DMS53 (cell line): ENCODE results near the gene LRRC8C.

ENCODE experiments used
- DNase-seq: peaks from one replicate; lab custom pipeline; 2025; lab: John Stamatoyannopoulos, UW

The LRRC8C gene

GRCh38 chr1:89671775-89672488 lies 39.0 kb downstream of the LRRC8C start:
- DNase-seq, result peak; percentile 55

DNA sequence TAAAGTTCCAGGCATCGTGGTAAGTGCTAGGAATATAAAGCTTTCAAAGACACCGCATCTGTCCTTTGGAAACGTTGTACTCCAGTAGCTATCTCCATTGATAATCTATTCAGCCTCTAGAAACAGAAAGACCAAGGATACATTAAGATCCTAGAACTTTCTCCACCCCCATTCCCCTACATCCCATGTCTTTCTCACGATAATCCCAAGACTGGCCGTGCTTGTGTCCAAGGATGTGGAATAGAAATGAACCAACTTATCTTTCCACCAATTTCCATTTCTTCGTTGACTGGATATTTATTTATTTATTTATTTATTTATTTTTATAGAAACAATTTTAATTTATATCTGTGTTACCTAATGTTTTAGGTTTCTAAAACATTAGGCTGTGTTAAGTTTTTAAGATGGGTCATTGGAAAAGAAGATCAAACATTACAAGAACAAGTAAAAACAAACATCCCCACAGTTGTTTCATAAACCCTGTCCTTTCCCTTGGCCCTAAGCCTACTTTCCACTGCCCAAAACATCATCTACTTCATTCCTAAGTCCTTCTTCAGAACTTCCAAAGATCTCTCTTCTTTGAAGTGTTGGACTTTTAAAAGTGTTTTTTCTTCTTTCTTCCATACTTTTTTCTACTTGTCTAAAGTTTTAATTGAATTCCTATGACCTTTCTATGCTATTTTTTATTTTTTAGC lies 39.7 kb downstream of the LRRC8C start:
- DNase-seq, result no peak

DNA sequence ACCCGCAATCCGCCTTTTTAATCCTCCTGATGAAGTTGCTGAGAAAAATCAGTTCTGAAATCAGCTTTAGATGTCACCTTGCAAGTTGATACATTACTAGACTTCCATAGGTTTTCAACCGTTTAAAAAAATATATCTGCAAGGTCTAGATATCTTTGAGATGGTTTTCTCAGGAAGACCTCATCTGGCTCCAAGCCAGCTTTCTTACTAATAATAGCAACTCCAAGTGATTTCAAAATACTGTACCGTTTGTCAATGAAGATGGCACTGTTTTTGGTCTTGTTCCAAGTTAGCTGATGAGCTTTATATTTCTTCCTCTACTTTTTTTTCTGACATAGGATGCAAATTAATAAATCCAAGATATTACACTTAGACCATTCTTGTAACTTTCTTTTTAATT lies 40.3 kb downstream of the LRRC8C start:
- DNase-seq, result no peak

GRCh38 chr1:89675677-89676076 lies 42.8 kb downstream of the LRRC8C start:
- DNase-seq, result no peak

DNA sequence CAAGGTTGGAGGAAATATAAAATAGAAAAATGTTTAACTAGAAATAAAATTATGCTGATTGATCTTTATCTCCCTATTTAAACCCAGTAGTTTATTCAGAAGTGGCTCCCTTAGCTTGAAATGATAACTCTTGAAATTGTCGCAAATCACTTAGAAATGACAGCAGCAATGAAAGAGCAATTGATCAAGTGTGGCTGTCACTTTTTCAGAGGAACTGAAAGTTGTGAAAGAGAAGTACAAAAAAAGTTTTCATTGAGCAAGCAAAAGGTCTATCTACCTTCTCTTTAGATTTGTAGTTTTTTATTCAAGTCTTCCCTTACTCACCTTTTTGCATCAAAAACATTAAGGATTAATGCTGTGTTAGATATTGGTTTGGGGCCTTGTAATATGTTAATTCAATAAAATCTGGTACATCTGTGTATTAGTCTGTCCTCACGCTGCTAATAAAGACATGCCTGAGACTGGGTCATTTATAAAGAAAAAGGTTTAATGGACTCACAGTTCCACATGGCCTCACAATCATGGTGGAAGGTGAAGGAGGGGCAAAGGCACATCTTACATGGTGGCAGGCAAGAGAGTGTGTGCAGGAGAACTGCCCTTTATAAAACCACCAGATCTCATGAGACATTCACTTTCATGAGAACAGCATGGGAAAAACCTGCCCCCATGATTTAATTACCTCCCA lies 48.3 kb downstream of the LRRC8C start:
- DNase-seq, result no peak

- no peak for DNase-seq
These were observed 49.7 kb downstream of the LRRC8C start for GRCh38 chr1:89682611-89683010.

GRCh38 chr1:89685461-89685860 lies 52.5 kb downstream of the LRRC8C start:
- DNase-seq, result no peak

DNA sequence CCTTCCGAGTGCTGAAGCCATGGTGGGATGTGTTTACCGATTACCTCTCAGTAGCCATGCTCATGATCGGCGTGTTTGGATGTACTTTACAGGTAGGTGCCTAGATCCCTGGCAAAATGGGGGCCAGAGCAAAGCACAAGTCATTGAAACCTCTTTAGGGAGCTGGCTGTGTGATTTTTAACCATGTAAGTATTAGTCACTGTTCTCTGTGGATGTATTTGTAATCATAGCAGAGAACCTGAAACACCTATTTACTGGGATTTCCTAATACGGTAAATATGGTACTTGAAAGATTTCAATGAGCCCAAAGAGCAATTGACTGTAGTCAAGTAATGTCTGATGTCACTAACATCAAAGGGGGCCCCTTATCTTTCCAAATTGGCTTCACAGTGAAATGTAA lies 53.6 kb downstream of the LRRC8C start:
- DNase-seq, result peak; percentile 71

- DNase-seq, result no peak
These were observed 54.3 kb downstream of the LRRC8C start for GRCh38 chr1:89687254-89687653.

GRCh38 chr1:89688607-89689006 lies 55.7 kb downstream of the LRRC8C start:
- peak; percentile 12 for DNase-seq

- no peak for DNase-seq
These were observed 56.3 kb downstream of the LRRC8C start for GRCh38 chr1:89689234-89689633.

- DNase-seq, result no peak
These were observed 57.7 kb downstream of the LRRC8C start for GRCh38 chr1:89690595-89690994.

DNA sequence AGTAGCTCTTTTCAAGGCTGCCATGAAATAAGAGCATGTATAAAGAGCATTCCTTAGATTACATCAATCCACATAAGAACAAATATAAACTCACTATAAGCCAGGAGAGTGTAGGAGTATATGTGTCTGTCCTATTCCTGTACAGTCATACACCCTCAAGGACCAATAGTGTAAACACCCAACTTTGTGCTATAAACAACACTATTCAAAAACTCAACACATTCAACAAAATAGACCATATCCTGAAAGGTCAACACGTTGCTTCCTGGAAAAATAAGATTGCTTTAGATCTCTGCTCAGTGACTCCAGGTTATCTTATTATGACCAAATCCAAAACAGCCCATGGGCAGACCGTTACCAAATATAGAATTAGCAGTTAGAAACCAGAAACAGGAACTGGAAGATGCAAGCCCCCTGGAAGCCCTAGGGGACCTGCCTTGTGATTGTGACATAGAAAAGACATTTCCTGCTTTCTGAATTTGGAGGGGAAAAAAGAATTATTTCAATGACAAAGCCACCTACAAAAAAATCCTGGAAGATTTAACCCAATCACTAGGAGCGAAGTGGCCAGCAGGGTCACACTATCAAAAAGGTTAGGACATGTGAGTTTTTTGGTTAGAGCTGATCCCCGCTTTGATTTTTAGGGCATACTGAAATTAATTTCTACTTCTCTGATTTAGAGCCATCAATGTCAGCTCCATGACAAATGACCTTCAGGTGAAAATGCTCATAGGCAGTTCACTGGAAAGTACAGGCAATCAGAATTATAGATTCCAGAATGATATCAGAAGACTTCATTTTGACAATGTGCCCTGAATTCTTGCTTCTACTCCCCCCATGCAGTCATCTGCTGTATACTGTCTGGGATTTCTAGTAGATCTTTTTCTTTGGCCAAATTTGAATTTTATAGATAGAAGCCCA lies 59.9 kb downstream of the LRRC8C start:
- DNase-seq, result peak; percentile 59

- no peak for DNase-seq
These were observed 62.9 kb downstream of the LRRC8C start for GRCh38 chr1:89695847-89696246.

DNA sequence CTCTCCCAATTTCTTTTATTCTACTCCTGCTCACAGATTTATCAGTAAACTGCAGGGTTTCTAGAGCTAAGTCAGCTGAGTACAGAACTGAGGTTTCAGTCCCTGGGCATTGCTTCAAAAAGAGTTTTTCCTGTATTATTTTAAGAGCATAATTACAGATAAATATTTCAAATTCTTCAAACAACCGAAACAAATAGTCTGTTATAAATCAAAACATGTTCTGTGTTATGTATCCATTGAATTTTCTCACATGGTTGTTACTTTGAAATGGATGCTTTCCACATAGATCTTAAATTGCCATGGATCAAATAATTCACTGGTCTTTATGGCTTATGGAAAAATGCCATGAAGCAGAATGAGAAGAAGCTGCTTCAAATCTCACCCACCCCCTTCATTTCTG lies 64.5 kb downstream of the LRRC8C start:
- DNase-seq, result no peak

DNA sequence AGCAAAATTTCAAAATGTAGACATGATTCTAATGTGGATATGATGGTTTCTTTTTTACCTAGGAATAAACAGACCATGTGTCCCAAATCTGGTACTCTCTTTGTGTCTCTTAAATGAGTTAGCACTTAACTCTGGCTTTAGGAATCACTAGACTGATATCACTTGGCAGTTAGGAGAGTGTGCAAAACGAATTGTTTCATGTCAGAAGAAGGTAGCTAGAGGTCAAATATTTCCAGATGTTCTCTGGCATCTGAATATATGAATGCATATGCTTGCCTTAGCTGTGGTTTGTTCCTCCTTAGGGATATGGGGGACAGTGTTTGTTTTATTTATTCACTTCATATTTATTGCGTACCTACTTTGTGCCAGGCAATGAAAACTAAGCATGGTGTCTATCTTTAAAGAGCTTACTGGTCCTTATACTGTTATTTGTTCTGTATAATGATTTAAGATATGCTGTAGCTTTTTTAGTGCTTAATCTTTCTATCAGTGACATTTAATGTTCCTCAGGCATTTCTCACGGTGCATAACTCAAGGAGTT lies 65.2 kb downstream of the LRRC8C start:
- no peak for DNase-seq

GRCh38 chr1:89698624-89699023 lies 65.7 kb downstream of the LRRC8C start:
- DNase-seq, result no peak

DNA sequence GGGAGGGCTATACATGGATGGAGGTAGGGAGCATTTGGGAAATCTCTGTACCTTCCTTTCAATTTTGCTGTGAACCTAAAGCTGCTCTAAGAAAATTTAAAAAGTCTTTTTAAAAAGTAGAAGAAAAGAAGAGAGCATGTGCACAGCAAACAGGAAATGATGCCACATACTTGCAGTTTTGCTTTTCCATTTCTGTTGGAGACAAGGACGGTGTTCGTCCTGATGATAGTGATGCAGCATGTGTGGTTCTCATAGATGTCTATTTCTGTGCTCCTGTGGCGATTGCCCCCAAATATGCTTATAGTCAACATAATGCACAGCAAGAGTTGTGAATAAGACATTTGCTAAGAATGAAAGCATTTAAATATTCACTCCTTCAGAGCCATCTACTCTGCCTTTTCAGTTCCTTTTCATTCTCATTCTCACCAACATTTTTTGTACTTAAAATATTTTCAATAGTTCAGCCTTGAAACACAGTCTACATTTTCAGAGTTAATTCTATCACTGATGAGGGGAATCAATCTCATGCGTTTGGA lies 66.6 kb downstream of the LRRC8C start:
- no peak for DNase-seq

- DNase-seq, result no peak
These were observed 68.9 kb downstream of the LRRC8C start for GRCh38 chr1:89701746-89702241.

GRCh38 chr1:89702520-89703045 lies 69.7 kb downstream of the LRRC8C start:
- no peak for DNase-seq

DNA sequence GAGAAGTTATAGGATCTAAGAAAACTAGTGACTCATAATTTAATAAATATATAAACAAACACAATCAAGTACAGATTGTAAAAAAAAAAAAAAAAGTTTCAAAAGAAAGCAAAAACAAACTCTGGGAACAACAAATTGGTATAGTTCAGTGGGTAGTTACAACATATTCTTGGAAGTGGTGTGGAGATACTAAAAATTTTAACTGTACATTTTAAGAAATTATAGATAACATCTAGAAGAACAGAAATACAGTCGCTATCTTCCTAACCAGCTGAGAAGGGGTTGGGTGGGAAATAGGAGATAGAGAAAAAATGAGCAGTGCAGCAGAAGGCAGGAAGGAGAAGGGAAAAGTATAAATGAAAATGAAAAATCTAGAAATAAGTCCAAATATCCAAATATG lies 70.5 kb downstream of the LRRC8C start:
- no peak for DNase-seq
